GF-D8 (cell line): ENCODE data around the gene NSUN6.
"Not testable (repeated sequence)": the region's sequence is repeated elsewhere in the genome, so short reads cannot be mapped to it uniquely, and the experiment has no call there.

Source experiments
- DNase-seq: peaks from one replicate; lab custom pipeline; 2025; lab: John Stamatoyannopoulos, UW

Gene NSUN6

GRCh38 chr10:18607503-18608378 is 43.6 kb downstream of the NSUN6 start:
- no peak for DNase-seq

- no peak for DNase-seq
Observed at GRCh38 chr10:18606051-18606695, 45.2 kb downstream of the NSUN6 start.

- DNase-seq, result no peak
Observed at GRCh38 chr10:18601321-18601720, 50.1 kb downstream of the NSUN6 start.

GRCh38 chr10:18599392-18599791 is 52.0 kb downstream of the NSUN6 start:
- no peak for DNase-seq

GRCh38 chr10:18594574-18595156 is 56.7 kb downstream of the NSUN6 start:
- DNase-seq, result no peak

GRCh38 chr10:18591141-18591540 is 60.2 kb downstream of the NSUN6 start:
- DNase-seq, result not testable (repeated sequence)

GRCh38 chr10:18586637-18587036 is 64.8 kb downstream of the NSUN6 start:
- not testable (repeated sequence) for DNase-seq

GRCh38 chr10:18583575-18584270 is 67.7 kb downstream of the NSUN6 start:
- peak; percentile 42 for DNase-seq

GRCh38 chr10:18582803-18583202 is 68.6 kb downstream of the NSUN6 start:
- DNase-seq, result peak; percentile 62

GRCh38 chr10:18577823-18578685 is 73.3 kb downstream of the NSUN6 start:
- DNase-seq, result no peak

GRCh38 chr10:18576586-18576985 is 74.8 kb downstream of the NSUN6 start:
- DNase-seq, result no peak

GRCh38 chr10:18572959-18573561 is 78.3 kb downstream of the NSUN6 start:
- no peak for DNase-seq

- no peak for DNase-seq
Observed at GRCh38 chr10:18571780-18572179, 79.6 kb downstream of the NSUN6 start.

- DNase-seq, result no peak
Observed at GRCh38 chr10:18571076-18571475, 80.3 kb downstream of the NSUN6 start.

- not testable (repeated sequence) for DNase-seq
Observed at GRCh38 chr10:18570386-18570785, 81.0 kb downstream of the NSUN6 start.

- no peak for DNase-seq
Observed at GRCh38 chr10:18567343-18567856, 84.0 kb downstream of the NSUN6 start.

GRCh38 chr10:18566177-18566576 is 85.2 kb downstream of the NSUN6 start:
- no peak for DNase-seq

- no peak for DNase-seq
Observed at GRCh38 chr10:18565006-18565405, 86.4 kb downstream of the NSUN6 start.

GRCh38 chr10:18563003-18563726 is 88.2 kb downstream of the NSUN6 start:
- DNase-seq, result no peak
